Endodermal cell (in vitro differentiated cells): ENCODE measurements around the gene C1QL4. TPM values are rescaled to one million over a fixed set of nuclear protein-coding genes. Genes with fewer than 3 reads are reported as not detected.
"Not testable (repeated sequence)": the region's sequence is repeated elsewhere in the genome, so short reads cannot be mapped to it uniquely, and the experiment has no call there.

ENCODE experiments used
- DNase-seq: peaks from one replicate; pipeline ENCODE4 v3.0.0-alpha.2; 2017
- H3K27ac ChIP-seq: 2 replicates; pipeline ENCODE4 v1.5.1; 2013; ENCODE audit warnings: mild to moderate bottlenecking, low read depth, low read length, moderate library complexity
- H3K27me3 ChIP-seq: 2 replicates; pipeline ENCODE4 v1.6.1; 2013; ENCODE audit warnings: mild to moderate bottlenecking, low read length, moderate library complexity; ENCODE audit not compliant: insufficient read depth, control insufficient read depth, poor library complexity, severe bottlenecking
- H3K36me3 ChIP-seq: 2 replicates; pipeline ENCODE4 v1.7.0; 2013; ENCODE audit warnings: mild to moderate bottlenecking, low read length, moderate library complexity; ENCODE audit not compliant: control insufficient read depth, insufficient read depth
- H3K4me1 ChIP-seq: one replicate; pipeline ENCODE4 v1.7.0; 2013; ENCODE audit warnings: low read length; ENCODE audit not compliant: control insufficient read depth, insufficient read depth
- H3K4me3 ChIP-seq: 2 replicates; pipeline ENCODE4 v1.5.1; 2013; ENCODE audit warnings: mild to moderate bottlenecking, low read length, moderate library complexity
- H3K9ac ChIP-seq: 2 replicates; pipeline ENCODE4 v1.6.1; 2013; ENCODE audit warnings: mild to moderate bottlenecking, low read length, moderate library complexity; ENCODE audit not compliant: poor library complexity, severe bottlenecking; ENCODE audit errors: extremely low read depth
- H3K9me3 ChIP-seq: 2 replicates; pipeline ENCODE4 v1.6.1; 2013; ENCODE audit warnings: mild to moderate bottlenecking, low read length, moderate library complexity; ENCODE audit not compliant: control insufficient read depth
- H3K27ac Mint-ChIP-seq: 2 replicates; pipeline ENCODE4 v1.8.0; 2020; ENCODE audit warnings: mixed read lengths
- H3K27me3 Mint-ChIP-seq: 2 replicates; pipeline ENCODE4 v1.8.0; 2021; ENCODE audit warnings: mild to moderate bottlenecking, mixed read lengths; ENCODE audit not compliant: insufficient read depth
- H3K36me3 Mint-ChIP-seq: 2 replicates; pipeline ENCODE4 v1.8.0; 2020; ENCODE audit warnings: low read depth, mixed read lengths
- H3K4me1 Mint-ChIP-seq: 2 replicates; pipeline ENCODE4 v1.8.0; 2020; ENCODE audit warnings: mixed read lengths
- H3K4me3 Mint-ChIP-seq: 2 replicates; pipeline ENCODE4 v1.8.0; 2020; ENCODE audit warnings: mild to moderate bottlenecking, moderate library complexity, mixed read lengths
- H3K9me3 Mint-ChIP-seq: 2 replicates; pipeline ENCODE4 v1.8.0; 2020; ENCODE audit warnings: mild to moderate bottlenecking, mixed read lengths
- WGBS, 2 experiments: methylation state at CpG; one replicate each; pipeline versions ENCODE4 v1.1.5 to v1.1.7; 2013; ENCODE audit warnings: missing lambda C conversion rate in 2 of 2, mixed read lengths in 1 of 2; ENCODE audit not compliant: insufficient coverage in 1 of 2, insufficient read length in 1 of 2; 5-methylcytosine and 5-hydroxymethylcytosine counted together
- total RNA-seq, 2 donors: library from RNA; stranded (reverse); fragmentation: NEBNext Ultra II Directional in 1 of 2; extraction: Animal tissue kit (Norgen Biotek cat#: 25700) in 1 of 2; gene quantifications; 2 replicates in 1 of 2; 3 replicates in 1 of 2; pipeline ENCODE4 v1.2.1, GENCODE V29; 2021
- TF ChIP-seq, protein P1 (sequence below): fragments of 200-600 bp; sonication (generic); conservative IDR thresholded peaks from 2 replicates; pipeline ENCODE4 v1.5.0; 2021; ENCODE audit warnings: antibody characterized with exemption, mild to moderate bottlenecking

C1QL4 gene
- total RNA-seq, 2 donors from 2014 or later = 0.20 to 0.38 TPM

DNA sequence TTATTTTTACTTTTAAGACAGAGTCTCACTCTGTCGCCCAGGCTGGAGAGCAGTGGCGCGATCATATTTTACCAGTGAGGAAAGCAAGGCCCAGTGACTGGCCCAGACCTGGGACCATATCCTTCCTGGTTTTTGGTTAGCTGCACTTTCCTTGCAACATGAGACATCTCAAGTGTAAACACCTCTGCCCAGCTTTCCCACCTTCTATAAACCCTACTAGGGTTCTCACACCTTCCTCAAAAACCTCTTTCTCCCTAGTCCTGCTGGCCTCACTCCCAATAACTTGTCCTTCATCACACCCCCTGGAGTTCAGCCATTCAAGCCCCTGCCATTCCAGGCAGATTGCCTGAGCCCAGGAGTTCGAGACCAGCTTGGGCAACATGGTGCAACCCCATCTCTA, 52.3 kb downstream of the C1QL4 start:
- H3K9me3 Mint-ChIP-seq = peaks cover 5% of the 10 kb centered on the region
- H3K27ac Mint-ChIP-seq = no peak overlapping the region
- no peak overlapping the region for H3K27ac ChIP-seq
- H3K4me1 ChIP-seq = peaks cover 5% of the 10 kb centered on the region
- TF ChIP-seq, protein P1, sequence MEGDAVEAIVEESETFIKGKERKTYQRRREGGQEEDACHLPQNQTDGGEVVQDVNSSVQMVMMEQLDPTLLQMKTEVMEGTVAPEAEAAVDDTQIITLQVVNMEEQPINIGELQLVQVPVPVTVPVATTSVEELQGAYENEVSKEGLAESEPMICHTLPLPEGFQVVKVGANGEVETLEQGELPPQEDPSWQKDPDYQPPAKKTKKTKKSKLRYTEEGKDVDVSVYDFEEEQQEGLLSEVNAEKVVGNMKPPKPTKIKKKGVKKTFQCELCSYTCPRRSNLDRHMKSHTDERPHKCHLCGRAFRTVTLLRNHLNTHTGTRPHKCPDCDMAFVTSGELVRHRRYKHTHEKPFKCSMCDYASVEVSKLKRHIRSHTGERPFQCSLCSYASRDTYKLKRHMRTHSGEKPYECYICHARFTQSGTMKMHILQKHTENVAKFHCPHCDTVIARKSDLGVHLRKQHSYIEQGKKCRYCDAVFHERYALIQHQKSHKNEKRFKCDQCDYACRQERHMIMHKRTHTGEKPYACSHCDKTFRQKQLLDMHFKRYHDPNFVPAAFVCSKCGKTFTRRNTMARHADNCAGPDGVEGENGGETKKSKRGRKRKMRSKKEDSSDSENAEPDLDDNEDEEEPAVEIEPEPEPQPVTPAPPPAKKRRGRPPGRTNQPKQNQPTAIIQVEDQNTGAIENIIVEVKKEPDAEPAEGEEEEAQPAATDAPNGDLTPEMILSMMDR = no peak
- no peak overlapping the region for H3K4me3 Mint-ChIP-seq
- H3K27me3 Mint-ChIP-seq = peaks cover 19% of the 10 kb centered on the region
- peak; percentile 48 for DNase-seq
- no peaks in the 10 kb centered on the region for H3K9me3 ChIP-seq
- H3K4me3 ChIP-seq = no peak overlapping the region
- no peaks in the 10 kb centered on the region for H3K36me3 ChIP-seq
- H3K4me1 Mint-ChIP-seq = peaks cover 19% of the 10 kb centered on the region
- no peak overlapping the region for H3K9ac ChIP-seq
- 92 to 93% methylated on average over 4 of the region's 4 CpGs for WGBS, 2 experiments
- no peaks in the 10 kb centered on the region for H3K36me3 Mint-ChIP-seq
- peaks cover 8% of the 10 kb centered on the region for H3K27me3 ChIP-seq

DNA sequence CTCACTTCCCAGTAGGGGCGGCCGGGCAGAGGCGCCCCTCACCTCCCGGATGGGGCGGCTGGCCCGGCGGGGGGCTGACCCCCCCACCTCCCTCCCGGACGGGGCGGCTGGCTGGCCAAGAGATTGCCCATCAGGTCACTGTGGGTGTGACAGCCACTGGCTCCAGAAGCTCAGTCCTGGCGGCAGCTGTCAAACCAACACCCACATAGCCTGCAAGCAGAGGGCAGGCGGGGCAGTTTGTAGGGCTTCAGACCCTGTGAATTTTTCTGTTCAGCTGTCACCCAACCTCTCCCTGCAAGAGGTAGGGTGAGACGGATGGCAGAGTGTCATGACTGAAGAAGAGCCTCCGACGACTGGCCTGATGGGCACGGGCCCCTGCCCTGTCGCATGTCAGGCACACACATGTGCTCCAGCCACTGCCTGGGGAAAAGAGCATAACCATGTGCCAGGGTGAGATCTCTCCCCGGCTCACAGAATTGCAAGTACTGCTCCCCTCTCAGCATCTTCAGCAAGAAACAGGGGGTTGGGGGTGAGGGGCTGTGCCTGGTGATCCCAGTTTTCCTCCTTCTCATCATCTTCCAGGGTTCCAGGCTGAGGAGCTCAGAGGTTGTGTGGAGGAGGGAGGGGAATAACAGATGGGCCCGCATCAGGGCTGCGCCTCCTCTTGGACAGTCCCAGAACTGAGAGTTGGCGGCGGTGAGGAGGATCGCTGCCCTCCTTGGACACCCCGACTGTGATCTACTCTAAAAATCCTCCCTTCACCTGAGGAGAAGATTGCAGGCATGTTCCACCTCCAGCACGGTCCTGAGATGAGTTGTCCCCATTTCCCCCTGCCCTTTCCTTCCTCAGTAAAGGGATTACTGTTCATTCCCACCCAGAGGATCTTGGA, 53.2 kb downstream of the C1QL4 start:
- TF ChIP-seq, protein P1 = peak; percentile 59
- no peak overlapping the region for H3K27ac Mint-ChIP-seq
- H3K27me3 Mint-ChIP-seq = peaks cover 14% of the 10 kb centered on the region
- DNase-seq = peak; percentile 73
- peaks cover 24% of the 10 kb centered on the region for H3K4me1 Mint-ChIP-seq
- Histone ChIP-seq H3K27me3 (peaks cover 8% of the 10 kb centered on the region), H3K4me1 (peaks cover 5% of the 10 kb centered on the region), H3K9me3 (no peaks in the 10 kb centered on the region), H3K4me3 (no peak overlapping the region), H3K9ac (no peak overlapping the region), H3K27ac (no peak overlapping the region), H3K36me3 (no peaks in the 10 kb centered on the region)
- H3K36me3 Mint-ChIP-seq = no peaks in the 10 kb centered on the region
- H3K9me3 Mint-ChIP-seq = peaks cover 7% of the 10 kb centered on the region
- no peak overlapping the region for H3K4me3 Mint-ChIP-seq
- 87 to 92% methylated on average over 5 to 21 of the region's 25 CpGs for WGBS, 2 experiments

DNA sequence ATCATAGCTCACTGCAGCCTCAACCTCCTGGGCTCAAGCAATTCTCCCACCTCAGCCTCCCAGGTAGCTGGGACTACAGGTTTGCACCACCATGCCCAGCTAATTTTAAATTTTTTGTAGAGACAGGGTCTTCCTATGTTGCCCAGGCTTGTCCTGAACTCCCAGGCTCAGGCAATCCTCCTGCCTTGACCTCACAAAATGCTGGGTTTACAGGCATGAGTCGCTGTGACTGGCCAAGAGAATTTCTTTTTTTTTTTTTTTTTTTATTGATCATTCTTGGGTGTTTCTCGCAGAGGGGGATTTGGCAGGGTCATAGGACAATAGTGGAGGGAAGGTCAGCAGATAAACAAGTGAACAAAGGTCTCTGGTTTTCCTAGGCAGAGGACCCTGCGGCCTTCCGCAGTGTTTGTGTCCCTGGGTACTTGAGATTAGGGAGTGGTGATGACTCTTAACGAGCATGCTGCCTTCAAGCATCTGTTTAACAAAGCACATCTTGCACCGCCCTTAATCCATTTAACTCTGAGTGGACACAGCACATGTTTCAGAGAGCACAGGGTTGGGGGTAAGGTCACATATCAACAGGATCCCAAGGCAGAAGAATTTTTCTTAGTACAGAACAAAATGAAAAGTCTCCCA, 54.1 kb downstream of the C1QL4 start:
- DNase-seq, H3K9me3 Mint-ChIP-seq, H3K36me3 ChIP-seq, H3K4me3 ChIP-seq, H3K4me1 ChIP-seq, H3K4me3 Mint-ChIP-seq, H3K9me3 ChIP-seq, H3K27me3 ChIP-seq, H3K36me3 Mint-ChIP-seq, H3K9ac ChIP-seq, H3K27ac ChIP-seq: not testable (repeated sequence)
- H3K27me3 Mint-ChIP-seq = peaks cover 10% of the 10 kb centered on the region
- peaks cover 24% of the 10 kb centered on the region for H3K4me1 Mint-ChIP-seq
- H3K27ac Mint-ChIP-seq = peak overlapping the region; percentile 63
- WGBS, 2 experiments = 100% methylated on average over 1 of the region's 6 CpGs; no CpG with 5 or more reads in 1 of the 2 experiments

Other genes with a start within 250 kb of the C1QL4 start
- under 1 TPM; 0.15 to 0.51 TPM for gene DHH, start 242.4 kb downstream of the C1QL4 start, total RNA-seq
- 10 to 100 TPM; 89.5 to 98.6 TPM for gene LMBR1L, start 226.3 kb downstream of the C1QL4 start, total RNA-seq
- gene TUBA1B, start 205.8 kb downstream of the C1QL4 start, total RNA-seq = 1,000 to 10,000 TPM; 1,474 to 1,587 TPM
- 100 to 1,000 TPM; 166 to 298 TPM for gene TUBA1A, start 148.1 kb downstream of the C1QL4 start, total RNA-seq
- 100 to 1,000 TPM; 600 to 684 TPM for gene TUBA1C, start 72.1 kb downstream of the C1QL4 start, total RNA-seq
- under 1 TPM; 0.42 to 0.51 TPM for gene PRPH, start 42.0 kb downstream of the C1QL4 start, total RNA-seq
- gene TROAP, start 13.9 kb downstream of the C1QL4 start, total RNA-seq = 10 to 100 TPM; 60.5 to 87.4 TPM
- 1 to 10 TPM; 1.9 to 4.6 TPM for gene DNAJC22, start 9.7 kb upstream of the C1QL4 start, total RNA-seq
- gene SPATS2, start 30.3 kb upstream of the C1QL4 start, total RNA-seq = 10 to 100 TPM; 50.2 to 64.8 TPM
- 1 to 10 TPM in 1 of 2 donors, under 1 TPM in 1; 1.00 to 1.5 TPM for gene KCNH3, start 201.8 kb upstream of the C1QL4 start, total RNA-seq
- gene MCRS1, start 231.0 kb upstream of the C1QL4 start, total RNA-seq = 10 to 100 TPM; 97.5 to 98.9 TPM